Brain pericyte (primary cell): Measurements from ENCODE around the gene AGER.
"Not testable (repeated sequence)": the region's sequence is repeated elsewhere in the genome, so short reads cannot be mapped to it uniquely, and the experiment has no call there.

Experiments
- DNase-seq: peaks from one replicate; pipeline ENCODE4 v3.0.0-alpha.2; 2012; ENCODE audit warnings: low read depth, low spot score

The AGER gene

DNA sequence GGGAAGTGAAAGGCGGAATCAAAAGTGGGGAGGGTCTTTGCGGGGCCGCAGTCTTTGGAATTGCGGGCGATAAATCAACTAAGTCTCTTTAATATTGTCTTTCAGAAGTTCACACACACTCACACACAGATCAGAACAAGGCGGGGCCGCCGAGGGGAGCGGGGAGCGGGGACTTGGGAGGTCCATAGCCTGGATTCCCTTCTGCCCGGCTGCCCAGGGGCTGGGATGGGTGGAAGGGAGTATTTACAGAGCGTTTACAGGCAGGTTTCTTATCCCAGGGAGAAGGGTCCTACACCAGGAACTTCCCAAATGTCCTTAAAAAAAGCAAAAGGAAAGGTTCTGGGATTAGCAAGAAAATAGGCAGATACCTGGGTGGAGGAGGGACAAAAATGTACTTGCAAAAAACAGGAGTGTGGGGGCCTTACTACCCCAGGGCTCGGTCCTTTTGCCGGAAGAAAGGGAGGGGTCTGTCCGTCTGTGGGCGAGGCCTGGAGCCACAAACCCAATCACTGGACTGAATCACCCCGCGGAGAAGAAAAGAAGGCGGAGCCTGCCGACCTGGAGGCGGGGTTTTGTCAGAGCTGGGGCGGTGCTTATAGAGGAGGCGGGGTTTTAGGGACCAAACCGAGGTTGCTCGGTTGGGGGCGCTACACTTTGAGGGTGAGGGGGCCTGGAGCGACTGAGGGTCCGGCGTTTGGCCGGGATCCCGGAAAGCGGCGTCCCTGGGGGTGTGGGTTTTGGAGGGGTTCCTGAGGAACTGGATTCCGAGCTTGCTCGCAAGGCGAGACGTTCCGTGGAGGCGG lies 35.6 kb downstream of the AGER start:
- no peak for DNase-seq

DNA sequence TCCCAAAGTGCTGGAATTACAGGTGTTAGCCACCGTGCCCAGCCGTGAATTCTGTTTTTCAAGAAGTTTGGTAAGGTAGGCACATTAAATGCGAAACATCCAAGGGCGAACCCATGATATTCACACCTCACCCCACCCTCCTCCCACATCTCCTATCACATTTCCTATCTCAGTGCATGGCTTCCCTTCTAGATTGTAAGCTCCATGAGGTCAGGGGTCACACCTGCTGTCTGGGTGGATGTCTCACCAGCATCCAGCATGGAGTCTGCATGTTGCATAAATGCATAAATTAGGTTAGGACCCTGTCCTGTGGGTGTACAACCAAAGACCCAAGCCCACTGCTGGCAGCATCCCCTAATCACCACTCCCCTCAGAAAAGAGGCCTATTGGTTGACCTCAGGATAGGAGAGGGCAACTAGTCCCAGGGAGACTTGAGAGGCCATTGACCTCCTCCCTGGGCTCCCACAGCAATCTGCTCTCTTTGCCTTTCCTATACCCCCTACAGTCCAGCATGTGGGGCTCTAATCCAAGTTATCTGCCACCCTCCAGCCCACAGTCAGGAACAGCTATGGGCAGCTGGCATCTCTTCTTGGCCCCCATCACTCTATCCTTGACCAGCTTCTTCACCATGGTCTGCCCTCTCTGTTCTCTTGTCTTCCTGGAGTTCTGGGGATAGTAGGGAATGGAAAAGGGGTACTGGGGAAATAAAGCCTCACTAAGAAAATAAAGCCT lies 36.5 kb downstream of the AGER start:
- DNase-seq = no peak

DNA sequence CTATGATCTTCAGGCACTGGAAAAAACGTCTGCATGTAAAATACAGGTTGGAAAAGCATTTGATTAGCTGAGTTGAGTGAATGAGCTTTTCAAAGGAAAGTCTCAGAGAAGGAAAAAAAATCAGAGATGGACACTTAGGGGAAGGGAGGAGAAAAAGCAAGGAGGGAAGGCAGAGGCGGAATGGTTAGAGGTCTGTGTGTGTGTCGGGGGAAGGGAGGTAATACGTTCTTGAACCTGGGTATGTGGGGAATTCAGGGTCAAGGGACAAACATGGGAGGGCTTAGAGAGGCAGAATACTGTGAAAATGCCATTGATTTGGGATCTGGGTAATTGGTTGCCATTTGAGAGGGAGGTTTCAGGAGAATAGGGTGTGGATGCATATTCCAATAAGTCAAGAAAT lies 37.4 kb downstream of the AGER start:
- no peak for DNase-seq

DNA sequence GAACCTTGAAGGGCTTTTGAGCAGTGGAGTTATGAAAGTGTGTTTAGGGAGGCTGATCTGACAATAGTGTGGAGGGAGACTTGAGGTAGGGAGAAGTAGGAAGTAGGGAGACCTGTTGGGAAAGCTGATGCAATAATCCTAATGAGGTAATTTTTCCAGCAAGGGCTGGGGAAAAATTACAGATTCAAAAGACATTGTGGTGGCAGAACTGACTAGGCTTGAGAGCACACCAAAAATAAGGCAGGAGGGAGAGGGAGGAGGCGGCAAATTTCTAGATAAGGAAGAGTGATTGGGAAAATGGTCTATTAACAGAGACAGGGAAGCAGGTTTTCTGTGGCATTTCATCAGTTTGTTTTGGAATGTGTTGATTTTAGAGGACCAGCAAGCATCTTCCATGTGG lies 37.8 kb downstream of the AGER start:
- no peak for DNase-seq

DNA sequence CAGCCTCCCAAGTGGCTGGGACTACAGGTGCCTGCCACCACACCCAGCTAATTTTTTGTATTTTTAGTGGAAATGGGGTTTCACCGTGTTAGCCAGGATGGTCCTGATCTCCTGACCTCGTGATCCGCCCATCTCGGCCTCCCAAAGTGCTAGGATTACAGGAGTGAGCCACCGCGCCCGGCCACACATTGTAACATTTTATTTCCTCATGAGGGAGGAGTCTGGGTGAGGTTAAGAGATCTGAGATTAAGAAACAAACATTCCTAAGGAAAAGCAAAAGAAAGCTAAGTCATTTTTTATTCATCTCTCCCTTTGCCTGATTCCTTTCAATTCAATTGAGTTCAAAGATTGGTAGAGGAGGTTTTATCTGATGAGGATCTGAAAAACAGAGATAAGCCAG lies 39.8 kb downstream of the AGER start:
- DNase-seq = not testable (repeated sequence)

DNA sequence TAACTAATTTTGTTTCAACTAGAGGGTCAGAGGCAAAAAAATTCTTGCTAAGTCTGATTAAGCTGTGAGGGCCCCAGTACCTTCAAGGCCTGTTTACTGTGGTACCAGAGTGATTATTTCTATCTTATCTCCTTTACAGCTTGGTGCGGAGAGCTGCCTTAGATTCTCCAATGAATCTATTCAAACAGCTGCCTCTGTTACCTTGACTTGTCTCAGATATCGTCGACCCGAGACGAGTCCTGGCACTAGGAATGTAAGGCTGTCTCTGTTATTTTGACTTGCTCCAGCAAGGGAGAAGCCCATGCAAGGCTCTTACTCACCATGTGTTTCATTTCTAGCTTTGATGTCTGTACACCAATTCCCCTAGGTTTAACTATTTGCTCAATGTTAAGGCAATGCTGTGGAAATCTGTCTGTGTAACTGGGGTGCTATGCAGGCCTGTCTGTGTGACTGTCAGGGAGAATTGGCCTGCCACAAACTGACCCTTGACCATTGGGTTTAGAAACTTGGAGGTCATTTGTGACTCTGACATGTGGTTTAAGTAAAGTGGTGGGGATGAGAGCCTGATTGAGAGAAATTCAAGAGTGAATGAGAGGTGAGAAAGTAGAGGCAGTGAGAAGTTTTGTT lies 43.5 kb downstream of the AGER start:
- no peak for DNase-seq

DNA sequence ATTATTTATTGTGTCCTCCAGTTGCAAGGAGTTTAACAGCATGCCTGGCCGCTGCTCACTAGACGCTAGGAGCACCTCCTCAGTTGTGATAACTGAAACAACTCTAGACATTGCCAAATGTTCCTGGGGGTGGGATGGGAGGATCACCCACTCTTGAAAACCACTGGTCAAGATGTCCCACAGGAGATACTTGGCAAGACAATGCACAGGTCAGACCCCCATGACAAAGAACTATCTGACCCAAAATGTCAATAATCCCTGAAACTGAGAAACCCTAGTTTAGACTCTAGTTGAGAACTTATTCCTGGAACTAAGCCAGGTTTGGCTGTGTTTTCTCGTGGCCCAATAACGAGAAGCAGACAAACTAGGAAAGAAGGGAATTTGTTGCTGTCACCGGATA lies 44.5 kb downstream of the AGER start:
- no peak for DNase-seq

DNA sequence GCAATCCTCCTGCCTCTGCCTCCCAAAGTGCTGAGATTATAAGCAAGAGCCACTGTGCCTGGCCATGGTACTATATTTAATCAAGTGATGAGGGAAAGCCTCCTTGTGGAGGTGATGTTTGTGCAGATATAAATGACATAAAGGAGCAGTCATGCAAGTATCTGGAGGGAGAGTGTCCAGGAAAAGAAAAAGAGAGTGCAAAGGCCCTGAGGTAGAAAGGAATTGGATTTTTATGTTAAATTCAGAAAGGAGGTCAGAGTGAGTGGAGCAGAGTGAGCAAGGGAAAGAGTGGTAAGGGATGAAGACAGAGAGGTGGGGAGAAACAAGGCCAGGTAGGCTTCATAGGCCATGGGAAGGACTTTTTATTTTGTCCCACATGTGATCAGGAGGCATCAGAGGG lies 46.6 kb downstream of the AGER start:
- DNase-seq = no peak

DNA sequence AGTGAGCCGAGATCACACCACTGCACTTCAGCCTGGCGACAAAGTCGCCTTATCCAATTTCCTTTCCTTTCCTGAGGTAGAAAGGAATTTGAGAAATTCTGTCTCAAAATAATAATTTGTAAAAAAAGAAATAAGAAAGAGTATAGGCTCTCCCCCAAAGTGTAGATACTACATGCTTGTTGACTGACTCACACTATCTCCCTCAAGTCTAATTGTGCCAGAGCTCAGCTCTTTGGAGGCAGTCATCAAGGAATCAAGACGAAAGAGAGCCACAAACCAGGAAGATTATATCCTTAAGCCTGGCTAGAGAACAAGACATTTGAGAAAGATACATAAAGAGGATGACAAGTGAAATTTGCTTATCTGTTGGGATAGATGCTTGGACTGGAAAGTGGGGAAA lies 50.3 kb downstream of the AGER start:
- no peak for DNase-seq

DNA sequence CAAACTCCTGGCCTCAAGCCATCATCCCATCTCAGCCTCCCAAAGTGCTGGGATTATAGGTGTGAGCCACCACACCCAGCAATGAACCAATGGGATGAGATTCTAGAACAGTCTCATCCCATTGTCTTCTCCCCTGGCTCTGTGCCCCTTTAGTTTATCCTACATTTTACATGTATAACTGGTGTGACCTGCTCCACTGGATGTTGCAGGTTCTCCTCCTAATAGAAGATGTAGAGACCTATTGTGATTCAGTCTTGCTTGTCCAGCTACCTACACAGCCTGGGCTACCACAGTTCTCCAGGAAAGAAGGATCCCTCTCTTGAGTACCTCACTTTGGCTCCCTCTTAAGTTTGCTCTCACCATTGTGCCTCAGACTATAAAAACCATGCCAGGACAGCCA lies 51.9 kb downstream of the AGER start:
- DNase-seq = no peak

DNA sequence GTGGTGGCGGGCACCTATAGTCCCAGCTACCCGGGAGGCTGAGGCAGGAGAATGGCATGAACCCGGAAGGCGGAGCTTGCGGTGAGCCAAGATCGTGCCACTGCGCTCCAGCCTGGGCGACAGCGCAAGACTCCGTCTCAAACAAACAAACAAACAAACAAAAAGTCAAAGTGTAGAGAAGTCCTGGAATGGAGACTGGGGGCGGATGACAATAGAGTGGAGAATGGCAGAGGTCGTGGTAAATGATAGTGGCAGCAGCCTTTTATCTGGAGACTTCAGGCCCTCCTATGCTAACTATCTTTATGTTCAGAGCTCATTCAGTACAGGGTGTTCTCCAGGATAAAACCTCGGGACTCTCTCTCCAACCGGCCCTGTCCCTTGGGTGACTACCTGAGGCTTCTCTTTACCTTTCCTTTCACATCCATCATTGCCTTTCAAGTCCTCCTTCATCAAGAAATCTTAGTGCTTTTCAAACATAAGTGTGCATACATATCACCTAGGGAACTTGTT lies 52.6 kb downstream of the AGER start:
- DNase-seq = no peak
